ENCODE measurements around the gene FGD4.

Gene FGD4

DNA sequence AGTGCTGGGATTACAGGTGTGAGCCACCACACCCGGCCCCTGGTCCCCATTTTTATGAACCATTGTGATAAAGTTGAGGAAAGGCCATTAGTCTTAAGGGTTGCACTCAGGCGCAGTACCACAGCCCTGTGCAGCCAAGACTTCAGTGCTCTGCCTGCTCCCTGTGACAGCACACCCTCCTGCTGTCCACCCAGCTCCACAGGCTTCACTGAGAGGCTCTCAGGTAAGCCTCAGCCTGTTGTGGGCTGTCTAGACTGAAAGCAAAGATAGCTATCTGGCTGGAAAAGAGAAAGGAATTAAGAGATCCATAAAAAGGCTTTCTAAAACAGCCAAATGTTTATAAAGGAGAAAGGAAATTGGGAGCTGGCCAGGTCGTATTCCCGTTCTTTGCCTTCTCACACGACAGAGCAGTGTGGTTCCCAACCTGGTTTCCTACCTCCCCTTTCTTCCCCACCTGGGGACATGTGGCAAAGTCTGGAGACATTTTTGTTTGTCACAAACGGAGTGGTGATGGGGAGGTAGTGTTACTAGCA, 260.6 kb downstream of the FGD4 start:
- Histone ChIP-seq H3K4me3 (ENCODE audit: low read depth in 1 of 2, low read length in 2 of 2) (no peak overlapping the region), H3K9me3 (ENCODE audit: insufficient read depth, low read length, severe bottlenecking) (no peaks in the 10 kb centered on the region), H3K79me2 (ENCODE audit: insufficient read depth, low read length) (no peaks in the 10 kb centered on the region), H3K4me1 (ENCODE audit: insufficient read depth, low read length) (peaks cover 13% of the 10 kb centered on the region; the same call in 1 of the 2 replicates), H2AFZ (ENCODE audit: low read depth, low read length) (no peak overlapping the region; the same call in 1 of the 2 replicates), H3K9ac (ENCODE audit: low read depth, low read length) (no peak overlapping the region), H3K4me2 (ENCODE audit: insufficient read depth, low read length) (no peak overlapping the region), H3K27ac (ENCODE audit: low read length) (no peak overlapping the region), H3K27me3 (ENCODE audit: insufficient read depth, low read length, poor library complexity) (no peaks in the 10 kb centered on the region), H4K20me1 (ENCODE audit: insufficient read depth, low read length) (no peaks in the 10 kb centered on the region), H3K36me3 (ENCODE audit: insufficient read depth, low read length) (no peaks in the 10 kb centered on the region)
- DNase-seq (no peak), ATAC-seq (ENCODE audit: insufficient read depth, low read depth) (peak; percentile 29; the same call in 1 of the 3 replicates)
- TF ChIP-seq, protein P1, sequence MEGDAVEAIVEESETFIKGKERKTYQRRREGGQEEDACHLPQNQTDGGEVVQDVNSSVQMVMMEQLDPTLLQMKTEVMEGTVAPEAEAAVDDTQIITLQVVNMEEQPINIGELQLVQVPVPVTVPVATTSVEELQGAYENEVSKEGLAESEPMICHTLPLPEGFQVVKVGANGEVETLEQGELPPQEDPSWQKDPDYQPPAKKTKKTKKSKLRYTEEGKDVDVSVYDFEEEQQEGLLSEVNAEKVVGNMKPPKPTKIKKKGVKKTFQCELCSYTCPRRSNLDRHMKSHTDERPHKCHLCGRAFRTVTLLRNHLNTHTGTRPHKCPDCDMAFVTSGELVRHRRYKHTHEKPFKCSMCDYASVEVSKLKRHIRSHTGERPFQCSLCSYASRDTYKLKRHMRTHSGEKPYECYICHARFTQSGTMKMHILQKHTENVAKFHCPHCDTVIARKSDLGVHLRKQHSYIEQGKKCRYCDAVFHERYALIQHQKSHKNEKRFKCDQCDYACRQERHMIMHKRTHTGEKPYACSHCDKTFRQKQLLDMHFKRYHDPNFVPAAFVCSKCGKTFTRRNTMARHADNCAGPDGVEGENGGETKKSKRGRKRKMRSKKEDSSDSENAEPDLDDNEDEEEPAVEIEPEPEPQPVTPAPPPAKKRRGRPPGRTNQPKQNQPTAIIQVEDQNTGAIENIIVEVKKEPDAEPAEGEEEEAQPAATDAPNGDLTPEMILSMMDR (IDR thresholded peaks at IDR 0.05; ENCODE audit: borderline replicate concordance, extremely low read depth, low read length, poor library complexity, severe bottlenecking): no peak
- no peak for TF ChIP-seq EZH2 (IDR thresholded peaks at IDR 0.05; ENCODE audit: borderline replicate concordance, low read depth, low read length, severe bottlenecking)

DNA sequence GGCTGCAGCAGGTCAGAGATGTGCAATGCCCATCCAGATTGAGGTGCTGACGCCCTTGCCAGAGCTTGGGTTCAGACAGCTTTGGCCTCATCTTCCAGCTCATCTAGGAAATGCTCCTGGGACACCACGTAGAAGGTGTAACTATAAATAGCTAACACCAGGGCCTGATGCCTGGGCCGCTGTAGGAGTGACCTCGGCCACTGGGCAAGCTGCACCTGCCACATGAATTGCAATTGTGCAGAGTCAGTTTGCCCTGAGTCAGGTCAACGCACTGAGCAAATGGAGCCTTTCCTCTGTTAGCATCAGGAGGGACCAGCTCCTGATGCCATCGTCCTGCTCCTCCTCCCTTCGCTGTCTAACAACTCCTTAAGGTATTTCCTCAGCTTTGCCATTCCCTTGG, 262.3 kb downstream of the FGD4 start:
- Histone ChIP-seq H3K4me3 (ENCODE audit: low read depth in 1 of 2, low read length in 2 of 2) (no peak overlapping the region), H3K79me2 (ENCODE audit: insufficient read depth, low read length) (no peaks in the 10 kb centered on the region), H3K4me1 (ENCODE audit: insufficient read depth, low read length) (peaks cover 13% of the 10 kb centered on the region; the same call in 1 of the 2 replicates), H3K27ac (ENCODE audit: low read length) (no peak overlapping the region), H3K36me3 (ENCODE audit: insufficient read depth, low read length) (no peaks in the 10 kb centered on the region), H3K27me3 (ENCODE audit: insufficient read depth, low read length, poor library complexity) (no peaks in the 10 kb centered on the region), H2AFZ (ENCODE audit: low read depth, low read length) (no peak overlapping the region), H3K9me3 (ENCODE audit: insufficient read depth, low read length, severe bottlenecking) (no peaks in the 10 kb centered on the region), H3K9ac (ENCODE audit: low read depth, low read length) (no peak overlapping the region), H3K4me2 (ENCODE audit: insufficient read depth, low read length) (no peak overlapping the region), H4K20me1 (ENCODE audit: insufficient read depth, low read length) (no peaks in the 10 kb centered on the region)
- ATAC-seq (ENCODE audit: insufficient read depth, low read depth) (no peak), DNase-seq (no peak)
- TF ChIP-seq, protein P1 (IDR thresholded peaks at IDR 0.05; ENCODE audit: borderline replicate concordance, extremely low read depth, low read length, poor library complexity, severe bottlenecking): no peak
- TF ChIP-seq EZH2 (IDR thresholded peaks at IDR 0.05; ENCODE audit: borderline replicate concordance, low read depth, low read length, severe bottlenecking): no peak

DNA sequence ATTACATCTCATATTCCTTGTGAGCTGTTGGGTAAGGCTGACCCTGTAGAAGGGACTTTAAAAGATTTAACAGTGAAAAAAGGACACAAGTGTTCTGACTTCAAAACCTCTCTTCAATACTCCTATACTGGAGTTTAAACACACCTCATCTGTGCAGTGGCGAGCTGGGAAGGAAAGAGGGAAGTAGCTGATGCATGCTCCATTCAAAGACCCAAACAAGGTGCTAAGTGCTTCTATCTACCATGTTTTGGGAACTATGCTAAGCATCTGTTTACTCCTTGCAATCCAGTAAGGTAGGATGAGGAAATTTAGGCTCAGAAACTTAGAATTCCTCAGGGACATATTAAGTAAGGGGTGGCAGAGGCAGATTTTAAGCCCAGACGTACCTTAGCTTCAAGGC, 263.3 kb downstream of the FGD4 start:
- Histone ChIP-seq H3K9me3 (ENCODE audit: insufficient read depth, low read length, severe bottlenecking) (no peaks in the 10 kb centered on the region), H4K20me1 (ENCODE audit: insufficient read depth, low read length) (no peaks in the 10 kb centered on the region), H3K27me3 (ENCODE audit: insufficient read depth, low read length, poor library complexity) (no peaks in the 10 kb centered on the region), H3K36me3 (ENCODE audit: insufficient read depth, low read length) (no peaks in the 10 kb centered on the region), H3K27ac (ENCODE audit: low read length) (no peak overlapping the region), H3K79me2 (ENCODE audit: insufficient read depth, low read length) (no peaks in the 10 kb centered on the region), H2AFZ (ENCODE audit: low read depth, low read length) (peak overlapping the region; percentile 58), H3K4me1 (ENCODE audit: insufficient read depth, low read length) (peaks cover 13% of the 10 kb centered on the region; the same call in 1 of the 2 replicates), H3K9ac (ENCODE audit: low read depth, low read length) (no peak overlapping the region), H3K4me3 (ENCODE audit: low read depth in 1 of 2, low read length in 2 of 2) (no peak overlapping the region), H3K4me2 (ENCODE audit: insufficient read depth, low read length) (no peak overlapping the region)
- no peak for DNase-seq
- ATAC-seq (ENCODE audit: insufficient read depth, low read depth): no peak
- TF ChIP-seq EZH2 (IDR thresholded peaks at IDR 0.05; ENCODE audit: borderline replicate concordance, low read depth, low read length, severe bottlenecking): no peak
- TF ChIP-seq, protein P1 (IDR thresholded peaks at IDR 0.05; ENCODE audit: borderline replicate concordance, extremely low read depth, low read length, poor library complexity, severe bottlenecking): no peak
